Breast epithelium (tissue), 4 donors: ENCODE results near the gene SRRT. TPM values are rescaled to one million over a fixed set of nuclear protein-coding genes. Genes with fewer than 3 reads are reported as not detected.

Source experiments
- DNase-seq, 2 donors: peaks; one replicate each; pipeline ENCODE4 v3.0.0-alpha.2; 2019; ENCODE audit warnings: low spot score in 2 of 2
- H3K27ac ChIP-seq, 2 donors: fragments of 200-600 bp; sonication (generic) in 1 of 2; one replicate each; pipeline ENCODE4 v1.5.1; 2016 to 2019; ENCODE audit warnings: mild to moderate bottlenecking in 1 of 2
- H3K27me3 ChIP-seq, 2 donors: fragments of 200-600 bp; sonication (generic) in 1 of 2; one replicate each; pipeline versions ENCODE4 v1.5.1 to v1.6.0; 2017 to 2019; ENCODE audit warnings: control low read depth in 1 of 2, mild to moderate bottlenecking in 1 of 2
- H3K36me3 ChIP-seq: fragments of 200-600 bp; one replicate; pipeline ENCODE4 v1.5.1; 2019
- H3K4me1 ChIP-seq, 2 donors: fragments of 200-600 bp; sonication (generic); one replicate each; pipeline ENCODE4 v1.5.1; 2016 to 2019; ENCODE audit warnings: control low read depth in 1 of 2
- H3K4me3 ChIP-seq, 3 donors: fragments of 200-600 bp; sonication (generic); 1 replicate in 2 of 3; 2 replicates in 1 of 3; pipeline ENCODE4 v1.5.1; 2016 to 2019; ENCODE audit warnings: mild to moderate bottlenecking in 3 of 3, moderate library complexity in 2 of 3
- H3K9me3 ChIP-seq, 2 donors: fragments of 200-600 bp; sonication (generic) in 1 of 2; one replicate each; pipeline ENCODE4 v1.5.1; 2016 to 2019; ENCODE audit warnings: control low read depth in 1 of 2
- POLR2A ChIP-seq: fragments of 450-650 bp; IDR thresholded peaks from one replicate; pipeline ENCODE4 v1.6.1; 2016; ENCODE audit warnings: antibody characterized with exemption, mild to moderate bottlenecking, moderate library complexity
- POLR2AphosphoS5 ChIP-seq, 3 donors: sonication (generic); formaldehyde crosslinking; IDR thresholded peaks; one replicate each; pipeline ENCODE4 v1.6.1; 2017; ENCODE audit warnings: antibody characterized with exemption in 3 of 3
- intact Hi-C: fragments of 100-400 bp; cut with DNase I; formaldehyde crosslinking; loops from one replicate; pipeline ENCODE4 v1.15.1; 2023; ENCODE audit warnings: low total_unique reads
- total RNA-seq, 3 donors: library from RNA; depleted of rRNA; stranded (reverse); fragments of >200 nt; gene quantifications; one replicate each; pipeline ENCODE4 v1.1.0, GENCODE V29; 2016
- TF ChIP-seq, protein P1 (sequence below), 3 donors: fragments of 450-650 bp; IDR thresholded peaks; one replicate each; pipeline ENCODE4 v1.5.1; 2016 to 2017; ENCODE audit warnings: antibody characterized with exemption in 3 of 3, mild to moderate bottlenecking in 3 of 3, moderate library complexity in 3 of 3

SRRT gene
- total RNA-seq, 3 donors from 2014 or later = 45.8 to 111 (median 104) TPM

DNA sequence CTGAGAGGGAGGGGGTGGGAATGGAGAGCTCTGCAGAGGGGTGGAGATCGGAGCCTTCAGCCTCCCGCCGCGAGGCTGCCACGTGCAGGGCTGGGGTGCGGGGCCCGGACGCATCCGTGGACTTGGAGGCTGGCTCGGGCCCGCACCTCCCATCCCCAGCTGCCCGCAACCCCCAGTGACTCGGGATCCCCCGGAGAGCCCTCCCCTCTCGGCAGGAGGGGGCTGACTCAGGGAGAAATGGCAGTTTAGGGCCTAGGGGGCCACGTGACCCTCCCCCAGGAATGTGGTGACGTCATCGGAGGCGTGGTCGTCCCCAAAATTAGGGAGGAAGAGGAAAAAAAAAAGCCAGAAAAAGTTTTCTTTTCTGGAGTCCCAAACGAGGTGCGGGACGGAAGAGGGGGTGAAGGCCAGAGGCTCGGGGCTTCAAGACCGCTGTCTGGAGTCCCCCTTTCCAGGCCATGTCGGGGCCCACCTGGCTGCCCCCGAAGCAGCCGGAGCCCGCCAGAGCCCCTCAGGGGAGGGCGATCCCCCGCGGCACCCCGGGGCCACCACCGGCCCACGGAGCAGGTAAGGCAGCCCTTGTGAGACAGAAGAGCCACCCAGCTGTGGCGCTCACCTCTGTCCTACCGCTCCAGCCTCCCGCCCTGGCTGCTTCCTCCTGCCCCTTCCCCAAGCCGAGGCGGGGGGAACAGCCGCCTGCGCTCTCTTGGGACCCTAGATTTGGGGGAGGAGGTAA is 7.7 kb upstream of the SRRT start, which contains the start of gene TRIP6:
TRIP6 (plus strand) TSS at position 348 of the 736 bp plus-strand sequence; CDS start at position 459, 111 bp downstream.
- DNase-seq = peak; percentile 88 to 90

DNA sequence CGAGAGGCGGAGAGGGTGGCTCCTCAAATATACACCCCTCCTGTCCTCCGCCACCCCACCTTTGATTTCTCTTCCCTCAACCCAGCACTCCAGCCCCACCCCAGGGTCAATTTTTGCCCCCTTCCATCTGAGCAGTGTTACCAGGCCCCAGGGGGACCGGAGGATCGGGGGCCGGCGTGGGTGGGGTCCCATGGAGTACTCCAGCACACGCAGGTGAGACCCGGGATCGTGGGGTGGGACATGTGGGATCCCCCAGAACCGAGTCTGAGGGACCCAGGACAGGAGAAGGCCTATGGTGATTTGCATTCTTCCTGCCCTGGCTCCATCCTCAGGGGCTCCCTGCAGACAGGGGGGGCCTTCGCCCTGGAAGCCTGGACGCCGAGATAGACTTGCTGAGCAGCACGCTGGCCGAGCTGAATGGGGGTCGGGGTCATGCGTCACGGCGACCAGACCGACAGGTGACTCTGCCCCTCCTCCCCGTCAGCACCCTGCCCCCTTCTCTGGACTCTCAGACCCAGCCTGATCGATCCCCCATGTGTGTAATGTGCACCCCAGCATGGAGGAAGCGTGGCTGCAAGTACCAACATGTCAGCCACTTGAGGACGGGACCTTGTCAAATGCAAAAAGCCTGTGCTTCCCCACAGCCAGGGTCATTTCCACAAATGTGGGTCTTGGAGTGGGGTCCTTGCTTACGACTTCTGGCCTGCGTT is 7.0 kb upstream of the SRRT start:
- TF ChIP-seq POLR2AphosphoS5 (IDR thresholded peaks at IDR 0.05) (no peak), POLR2A (no peak)
- TF ChIP-seq, protein P1, sequence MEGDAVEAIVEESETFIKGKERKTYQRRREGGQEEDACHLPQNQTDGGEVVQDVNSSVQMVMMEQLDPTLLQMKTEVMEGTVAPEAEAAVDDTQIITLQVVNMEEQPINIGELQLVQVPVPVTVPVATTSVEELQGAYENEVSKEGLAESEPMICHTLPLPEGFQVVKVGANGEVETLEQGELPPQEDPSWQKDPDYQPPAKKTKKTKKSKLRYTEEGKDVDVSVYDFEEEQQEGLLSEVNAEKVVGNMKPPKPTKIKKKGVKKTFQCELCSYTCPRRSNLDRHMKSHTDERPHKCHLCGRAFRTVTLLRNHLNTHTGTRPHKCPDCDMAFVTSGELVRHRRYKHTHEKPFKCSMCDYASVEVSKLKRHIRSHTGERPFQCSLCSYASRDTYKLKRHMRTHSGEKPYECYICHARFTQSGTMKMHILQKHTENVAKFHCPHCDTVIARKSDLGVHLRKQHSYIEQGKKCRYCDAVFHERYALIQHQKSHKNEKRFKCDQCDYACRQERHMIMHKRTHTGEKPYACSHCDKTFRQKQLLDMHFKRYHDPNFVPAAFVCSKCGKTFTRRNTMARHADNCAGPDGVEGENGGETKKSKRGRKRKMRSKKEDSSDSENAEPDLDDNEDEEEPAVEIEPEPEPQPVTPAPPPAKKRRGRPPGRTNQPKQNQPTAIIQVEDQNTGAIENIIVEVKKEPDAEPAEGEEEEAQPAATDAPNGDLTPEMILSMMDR (IDR thresholded peaks at IDR 0.05) = no peak
- no peaks in the 10 kb centered on the region for H3K9me3 ChIP-seq
- H3K36me3 ChIP-seq = no peaks in the 10 kb centered on the region
- H3K27ac ChIP-seq = peak overlapping the region; percentile 99 to 100
- H3K4me3 ChIP-seq = peak overlapping the region; percentile 88 to 98 (median 97)
- intact Hi-C loops = loop anchor here (10.0 kb wide), 1 partner anchor 163 kb away; the partner anchor contains the start of gene POP7
- H3K4me1 ChIP-seq = peaks cover 12 to 18% of the 10 kb centered on the region in 2 donors
- no peaks in the 10 kb centered on the region for H3K27me3 ChIP-seq
- no peak for DNase-seq

More for the DNA sequence above, 7.7 kb upstream of the SRRT start, which contains the start of gene TRIP6:
- intact Hi-C loops = loop anchor here (10.0 kb wide), 1 partner anchor 162 kb away; the partner anchor contains the start of gene POP7
- H3K9me3 ChIP-seq = no peaks in the 10 kb centered on the region
- peaks cover 12 to 18% of the 10 kb centered on the region in 2 donors for H3K4me1 ChIP-seq
- H3K27me3 ChIP-seq = no peaks in the 10 kb centered on the region
- TF ChIP-seq POLR2A (no peak), POLR2AphosphoS5 (IDR thresholded peaks at IDR 0.05) (peak in 2 of 3 donors; percentile 58 to 73)
- peak within 1 kb of the TSS; percentile 88 to 98 (median 97) for H3K4me3 ChIP-seq
- H3K27ac ChIP-seq = peak within 1 kb of the TSS; percentile 99 to 100
- H3K36me3 ChIP-seq = no peaks in the 10 kb centered on the region

DNA sequence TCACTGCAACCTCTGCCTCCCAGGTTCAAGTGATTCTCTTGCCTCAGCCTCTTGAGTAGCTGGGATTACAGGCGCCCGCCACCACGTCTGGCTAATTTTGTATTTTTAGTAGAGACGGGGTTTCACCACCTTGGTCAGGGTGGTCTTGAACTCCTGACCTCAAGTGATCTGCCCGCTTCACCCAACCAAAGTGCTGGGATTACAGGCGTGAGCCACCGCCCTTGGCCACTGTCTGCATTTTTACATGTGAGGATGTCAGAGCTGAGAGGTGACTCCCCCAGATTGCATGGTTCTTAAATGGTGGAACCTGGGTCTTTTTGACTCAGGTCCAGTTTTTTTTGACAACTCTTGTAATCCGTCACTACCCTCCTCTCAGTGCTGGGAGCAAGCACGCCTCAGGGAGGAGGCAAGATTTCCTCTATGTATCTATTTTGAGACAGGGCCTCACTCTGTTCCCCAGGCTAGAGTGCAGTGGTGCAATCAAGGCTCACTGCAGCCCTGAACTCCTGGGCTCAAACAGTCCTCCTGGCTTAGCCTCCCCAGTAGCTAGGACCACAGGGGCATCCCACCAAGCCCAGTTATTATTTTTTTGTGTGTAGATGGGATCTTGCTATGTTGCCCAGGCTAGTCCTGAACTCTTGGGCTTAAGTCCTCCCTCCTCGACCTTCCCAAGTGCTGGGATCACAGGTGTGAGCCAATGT is 1.2 kb upstream of the SRRT start:
- H3K36me3 ChIP-seq = no peaks in the 10 kb centered on the region
- no peaks in the 10 kb centered on the region for H3K9me3 ChIP-seq
- TF ChIP-seq POLR2A (no peak), POLR2AphosphoS5 (IDR thresholded peaks at IDR 0.05) (no peak)
- TF ChIP-seq, protein P1 (IDR thresholded peaks at IDR 0.05) = no peak
- intact Hi-C loops = no loop called here
- no peaks in the 10 kb centered on the region for H3K27me3 ChIP-seq
- H3K27ac ChIP-seq = peak overlapping the region; percentile 97
- H3K4me3 ChIP-seq = peak overlapping the region; percentile 76 to 95 (median 93)
- no peak for DNase-seq
- H3K4me1 ChIP-seq = peaks cover 11 to 16% of the 10 kb centered on the region in 2 donors

DNA sequence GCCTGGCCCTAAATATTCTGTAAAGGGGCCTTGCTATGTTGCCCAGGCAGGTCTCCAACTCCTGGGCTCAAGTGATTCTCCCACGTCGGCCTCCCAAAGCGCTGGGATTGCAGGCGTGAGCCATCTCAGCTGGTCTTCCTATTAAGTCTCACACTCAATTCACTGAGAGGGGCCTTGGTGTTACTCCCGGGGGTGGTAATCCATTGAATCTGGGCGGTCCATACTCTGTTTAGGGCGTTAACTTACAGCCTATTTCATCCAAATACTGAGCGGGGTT is 665 bp upstream of the SRRT start:
- H3K4me1 ChIP-seq = peaks cover 9 to 11% of the 10 kb centered on the region in 2 donors
- H3K27ac ChIP-seq = peak overlapping the region; percentile 97
- DNase-seq = no peak
- no peak for TF ChIP-seq POLR2AphosphoS5 (IDR thresholded peaks at IDR 0.05)
- no peak for TF ChIP-seq POLR2A
- TF ChIP-seq, protein P1 (IDR thresholded peaks at IDR 0.05) = no peak
- no peaks in the 10 kb centered on the region for H3K27me3 ChIP-seq
- H3K4me3 ChIP-seq = peak overlapping the region; percentile 76 to 95 (median 93)
- H3K9me3 ChIP-seq = no peaks in the 10 kb centered on the region
- no peaks in the 10 kb centered on the region for H3K36me3 ChIP-seq
- intact Hi-C loops = no loop called here

DNA sequence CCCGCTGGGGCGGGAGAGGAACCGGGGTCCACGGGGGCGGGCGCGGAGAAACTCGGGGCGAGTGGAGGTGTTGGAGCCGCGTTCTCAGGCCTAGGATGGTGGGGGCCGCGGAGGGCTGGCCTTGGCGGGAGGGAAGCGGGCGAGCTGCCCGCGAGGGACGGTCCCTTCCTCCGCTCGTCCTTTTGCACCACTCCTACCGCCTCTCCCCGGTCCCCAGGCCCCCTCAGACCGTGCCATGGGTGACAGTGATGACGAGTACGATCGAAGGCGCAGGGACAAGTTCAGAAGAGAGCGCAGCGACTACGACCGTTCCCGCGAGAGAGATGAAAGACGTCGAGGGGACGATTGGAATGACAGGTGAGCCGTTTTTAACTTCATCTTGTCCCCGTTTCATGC is 451 bp downstream of the SRRT start:
- peaks cover 9 to 10% of the 10 kb centered on the region in 2 donors for H3K4me1 ChIP-seq
- intact Hi-C loops = no loop called here
- H3K9me3 ChIP-seq = no peaks in the 10 kb centered on the region
- peak overlapping the region; percentile 97 for H3K27ac ChIP-seq
- no peaks in the 10 kb centered on the region for H3K36me3 ChIP-seq
- no peaks in the 10 kb centered on the region for H3K27me3 ChIP-seq
- H3K4me3 ChIP-seq = peak overlapping the region; percentile 76 to 95 (median 93)
- no peak for DNase-seq
- no peak for TF ChIP-seq POLR2A
- no peak for TF ChIP-seq POLR2AphosphoS5 (IDR thresholded peaks at IDR 0.05)
- TF ChIP-seq, protein P1 (IDR thresholded peaks at IDR 0.05) = no peak
